HG02981 (cell line): Measurements from ENCODE around the gene ZC3H12C.
"Not testable (repeated sequence)": the region's sequence is repeated elsewhere in the genome, so short reads cannot be mapped to it uniquely, and the experiment has no call there.

Experiments used
- ATAC-seq: cut with Tn5 transposase; IDR thresholded peaks from one replicate; pipeline ENCODE4 v1.9.1; 2021; ENCODE audit warnings: mild to moderate bottlenecking, moderate library complexity; ENCODE audit not compliant: unreplicated experiment

The ZC3H12C gene

GRCh38 chr11:110176366-110177085, 83.3 kb downstream of the ZC3H12C start:
- ATAC-seq = no peak

- no peak for ATAC-seq
These were observed 83.9 kb downstream of the ZC3H12C start for GRCh38 chr11:110177086-110177456.

GRCh38 chr11:110179064-110179463, 85.9 kb downstream of the ZC3H12C start:
- no peak for ATAC-seq

GRCh38 chr11:110182886-110183285, 89.7 kb downstream of the ZC3H12C start:
- ATAC-seq = no peak

- no peak for ATAC-seq
These were observed 91.3 kb downstream of the ZC3H12C start for GRCh38 chr11:110184456-110184855.

GRCh38 chr11:110185121-110185591, 92.0 kb downstream of the ZC3H12C start:
- no peak for ATAC-seq

GRCh38 chr11:110185599-110185998, 92.4 kb downstream of the ZC3H12C start:
- ATAC-seq = no peak

- no peak for ATAC-seq
These were observed 93.3 kb downstream of the ZC3H12C start for GRCh38 chr11:110186456-110186855.

GRCh38 chr11:110186867-110187266, 93.7 kb downstream of the ZC3H12C start:
- ATAC-seq = no peak

- no peak for ATAC-seq
These were observed 94.5 kb downstream of the ZC3H12C start for GRCh38 chr11:110187731-110188130.

- no peak for ATAC-seq
These were observed 97.7 kb downstream of the ZC3H12C start for GRCh38 chr11:110190885-110191284.

GRCh38 chr11:110192604-110193282, 99.6 kb downstream of the ZC3H12C start:
- ATAC-seq = peak; percentile 78

- ATAC-seq = not testable (repeated sequence)
These were observed 101.1 kb downstream of the ZC3H12C start for GRCh38 chr11:110194211-110194766.

GRCh38 chr11:110196241-110196754, 103.1 kb downstream of the ZC3H12C start:
- no peak for ATAC-seq

GRCh38 chr11:110196884-110197420, 103.8 kb downstream of the ZC3H12C start:
- no peak for ATAC-seq

GRCh38 chr11:110198031-110198729, 105.0 kb downstream of the ZC3H12C start:
- ATAC-seq = no peak

- no peak for ATAC-seq
These were observed 106.2 kb downstream of the ZC3H12C start for GRCh38 chr11:110199184-110199981.

GRCh38 chr11:110200241-110200640, 107.0 kb downstream of the ZC3H12C start:
- no peak for ATAC-seq

- no peak for ATAC-seq
These were observed 107.6 kb downstream of the ZC3H12C start for GRCh38 chr11:110200836-110201235.

- ATAC-seq = no peak
These were observed 113.9 kb downstream of the ZC3H12C start for GRCh38 chr11:110207123-110207522.
